Vagina (tissue), 2 donors: ENCODE data around the gene TMEM141. TPM values are rescaled to one million over a fixed set of nuclear protein-coding genes. Genes with fewer than 3 reads are reported as not detected.

Experiments
- DNase-seq, 2 donors: peaks; one replicate each; pipeline ENCODE4 v3.0.0-alpha.2; 2017; ENCODE audit errors: extremely low spot score in 2 of 2
- H3K27ac ChIP-seq: fragments of 200-600 bp; sonication (generic); one replicate; pipeline ENCODE4 v1.5.1; 2019
- H3K27me3 ChIP-seq: fragments of 200-600 bp; sonication (generic); one replicate; pipeline ENCODE4 v1.5.1; 2019
- H3K36me3 ChIP-seq, 2 donors: fragments of 200-600 bp; sonication (generic); one replicate each; pipeline ENCODE4 v1.5.1; 2017 to 2019
- H3K4me1 ChIP-seq: fragments of 200-600 bp; sonication (generic); one replicate; pipeline ENCODE4 v1.5.1; 2019
- H3K4me3 ChIP-seq, 2 donors: fragments of 200-600 bp; sonication (generic); 1 replicate in 1 of 2; 2 replicates in 1 of 2; pipeline ENCODE4 v1.5.1; 2016 to 2019
- H3K9me3 ChIP-seq: fragments of 200-600 bp; sonication (generic); one replicate; pipeline ENCODE4 v1.5.1; 2019
- POLR2A ChIP-seq, 2 donors: fragments of 450-650 bp; IDR thresholded peaks; one replicate each; pipeline ENCODE4 v1.6.1; 2017; ENCODE audit warnings: antibody characterized with exemption in 2 of 2, mild to moderate bottlenecking in 2 of 2, moderate library complexity in 2 of 2
- POLR2AphosphoS5 ChIP-seq, 2 donors: sonication (generic); formaldehyde crosslinking; IDR thresholded peaks; one replicate each; pipeline ENCODE4 v1.9.0; 2017; ENCODE audit warnings: antibody characterized with exemption in 2 of 2, mild to moderate bottlenecking in 2 of 2, low read depth in 1 of 2; ENCODE audit not compliant: insufficient read depth in 1 of 2
- intact Hi-C: fragments of 100-400 bp; cut with DNase I; formaldehyde crosslinking; loops from one replicate; pipeline ENCODE4 v1.15.1; 2023
- total RNA-seq: library from RNA; depleted of rRNA; stranded (reverse); fragments of >200 nt; gene quantifications from one replicate; pipeline ENCODE4 v1.2.3, GENCODE V29; 2016
- TF ChIP-seq, protein P1 (sequence below), 3 experiments: fragments of 450-650 bp in 2 of 3; fragments of 200-600 bp in 1 of 3; sonication (generic) in 1 of 3; IDR thresholded peaks; one replicate each; pipeline ENCODE4 v1.5.1; 2017 to 2019; ENCODE audit warnings: antibody characterized with exemption in 3 of 3, mild to moderate bottlenecking in 2 of 3, moderate library complexity in 2 of 3

The TMEM141 gene
- total RNA-seq, 1 donor from 2014 or later = 64.1 TPM

DNA sequence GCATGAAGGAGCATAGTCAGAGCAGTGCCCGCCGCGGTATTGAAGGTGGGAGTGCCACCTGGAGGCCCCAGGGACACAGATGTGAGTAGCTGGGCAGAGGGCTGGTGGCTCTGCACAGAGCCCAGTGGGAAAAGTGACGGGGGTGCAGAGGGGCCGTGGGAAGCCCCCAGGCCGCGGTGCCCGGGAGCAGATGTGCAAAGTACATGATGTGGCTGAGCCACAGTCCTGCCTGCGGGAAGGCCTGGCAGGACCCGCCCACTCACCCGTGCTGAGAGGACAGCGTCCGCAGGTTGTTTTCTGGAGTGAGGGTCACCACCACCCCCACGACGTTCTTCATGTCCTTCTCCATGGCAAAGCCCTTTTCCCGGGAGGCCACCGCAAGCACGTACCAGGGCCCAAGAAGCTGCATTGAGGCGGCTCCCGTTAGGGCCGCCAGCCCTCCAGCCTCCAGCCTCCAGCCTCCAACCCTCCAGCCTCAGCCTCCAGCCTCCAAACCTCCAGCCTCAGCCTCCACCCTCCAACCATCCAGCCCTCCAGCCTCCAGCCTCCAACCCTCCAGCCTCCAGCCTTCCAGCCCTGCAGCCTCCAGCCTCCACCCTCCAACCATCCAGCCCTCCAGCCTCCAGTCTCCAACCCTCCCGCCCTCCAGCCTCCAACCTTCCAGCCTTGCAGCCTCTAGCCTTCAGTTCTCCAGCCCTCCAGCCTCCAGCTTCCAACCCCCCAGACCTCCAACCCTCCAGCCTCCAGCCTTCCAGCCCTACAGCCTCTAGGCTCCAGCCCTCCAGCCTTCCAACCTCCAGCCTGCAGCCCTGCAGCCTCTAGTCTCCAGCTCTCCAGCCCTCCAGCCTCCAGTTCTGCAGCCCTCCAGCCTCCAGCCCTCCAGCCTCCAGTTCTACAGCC, 43.7 kb upstream of the TMEM141 start:
- Histone ChIP-seq H3K27me3 (peaks cover under 1% of the 10 kb centered on the region), H3K4me3 (no peak overlapping the region), H3K27ac (no peak overlapping the region), H3K4me1 (peaks cover 15% of the 10 kb centered on the region), H3K9me3 (no peaks in the 10 kb centered on the region), H3K36me3 (no peaks in the 10 kb centered on the region)
- intact Hi-C loops = no loop called here
- TF ChIP-seq POLR2AphosphoS5 (IDR thresholded peaks at IDR 0.05; ENCODE audit: insufficient read depth in 1 of 2, low read depth in 1 of 2) = no peak
- TF ChIP-seq, protein P1, sequence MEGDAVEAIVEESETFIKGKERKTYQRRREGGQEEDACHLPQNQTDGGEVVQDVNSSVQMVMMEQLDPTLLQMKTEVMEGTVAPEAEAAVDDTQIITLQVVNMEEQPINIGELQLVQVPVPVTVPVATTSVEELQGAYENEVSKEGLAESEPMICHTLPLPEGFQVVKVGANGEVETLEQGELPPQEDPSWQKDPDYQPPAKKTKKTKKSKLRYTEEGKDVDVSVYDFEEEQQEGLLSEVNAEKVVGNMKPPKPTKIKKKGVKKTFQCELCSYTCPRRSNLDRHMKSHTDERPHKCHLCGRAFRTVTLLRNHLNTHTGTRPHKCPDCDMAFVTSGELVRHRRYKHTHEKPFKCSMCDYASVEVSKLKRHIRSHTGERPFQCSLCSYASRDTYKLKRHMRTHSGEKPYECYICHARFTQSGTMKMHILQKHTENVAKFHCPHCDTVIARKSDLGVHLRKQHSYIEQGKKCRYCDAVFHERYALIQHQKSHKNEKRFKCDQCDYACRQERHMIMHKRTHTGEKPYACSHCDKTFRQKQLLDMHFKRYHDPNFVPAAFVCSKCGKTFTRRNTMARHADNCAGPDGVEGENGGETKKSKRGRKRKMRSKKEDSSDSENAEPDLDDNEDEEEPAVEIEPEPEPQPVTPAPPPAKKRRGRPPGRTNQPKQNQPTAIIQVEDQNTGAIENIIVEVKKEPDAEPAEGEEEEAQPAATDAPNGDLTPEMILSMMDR (IDR thresholded peaks at IDR 0.05) = no peak
- TF ChIP-seq POLR2A (IDR thresholded peaks at IDR 0.05) = no peak
- DNase-seq = no peak

DNA sequence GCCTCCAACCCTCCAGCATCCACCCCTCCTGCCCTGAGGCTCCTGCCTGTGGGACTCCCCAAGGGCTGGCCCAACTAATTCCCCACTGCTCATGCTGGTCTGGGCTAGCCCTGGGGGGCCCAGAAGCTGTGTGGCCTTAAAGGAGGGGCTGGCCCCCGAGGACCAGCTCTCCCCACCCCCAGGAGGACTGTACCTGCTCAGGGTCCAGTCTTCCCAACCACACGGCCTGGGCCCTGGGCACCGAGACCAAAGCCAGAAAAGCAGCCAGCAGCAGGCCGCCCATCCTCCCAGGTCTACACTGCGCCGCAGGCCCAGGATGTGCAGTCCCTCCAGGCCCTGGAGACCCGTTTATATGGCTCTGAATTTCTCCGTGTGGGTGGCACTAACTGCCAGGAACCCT, 42.9 kb upstream of the TMEM141 start, which contains the start of gene LCN6:
Gene LCN6, minus strand, starts transcription at position 325 of the 400 bp plus-strand sequence. Its CDS starts 42 bp downstream, at position 283.
- H3K27me3 ChIP-seq = no peaks in the 10 kb centered on the region
- no peak for DNase-seq
- no peaks in the 10 kb centered on the region for H3K36me3 ChIP-seq
- intact Hi-C loops = no loop called here
- H3K4me1 ChIP-seq = peaks cover 7% of the 10 kb centered on the region
- H3K27ac ChIP-seq = no peak within 1 kb of the TSS
- no peak for TF ChIP-seq POLR2AphosphoS5 (IDR thresholded peaks at IDR 0.05; ENCODE audit: insufficient read depth in 1 of 2, low read depth in 1 of 2)
- TF ChIP-seq, protein P1 (IDR thresholded peaks at IDR 0.05) = no peak
- TF ChIP-seq POLR2A (IDR thresholded peaks at IDR 0.05) = no peak
- no peaks in the 10 kb centered on the region for H3K9me3 ChIP-seq
- H3K4me3 ChIP-seq = no peak within 1 kb of the TSS

DNA sequence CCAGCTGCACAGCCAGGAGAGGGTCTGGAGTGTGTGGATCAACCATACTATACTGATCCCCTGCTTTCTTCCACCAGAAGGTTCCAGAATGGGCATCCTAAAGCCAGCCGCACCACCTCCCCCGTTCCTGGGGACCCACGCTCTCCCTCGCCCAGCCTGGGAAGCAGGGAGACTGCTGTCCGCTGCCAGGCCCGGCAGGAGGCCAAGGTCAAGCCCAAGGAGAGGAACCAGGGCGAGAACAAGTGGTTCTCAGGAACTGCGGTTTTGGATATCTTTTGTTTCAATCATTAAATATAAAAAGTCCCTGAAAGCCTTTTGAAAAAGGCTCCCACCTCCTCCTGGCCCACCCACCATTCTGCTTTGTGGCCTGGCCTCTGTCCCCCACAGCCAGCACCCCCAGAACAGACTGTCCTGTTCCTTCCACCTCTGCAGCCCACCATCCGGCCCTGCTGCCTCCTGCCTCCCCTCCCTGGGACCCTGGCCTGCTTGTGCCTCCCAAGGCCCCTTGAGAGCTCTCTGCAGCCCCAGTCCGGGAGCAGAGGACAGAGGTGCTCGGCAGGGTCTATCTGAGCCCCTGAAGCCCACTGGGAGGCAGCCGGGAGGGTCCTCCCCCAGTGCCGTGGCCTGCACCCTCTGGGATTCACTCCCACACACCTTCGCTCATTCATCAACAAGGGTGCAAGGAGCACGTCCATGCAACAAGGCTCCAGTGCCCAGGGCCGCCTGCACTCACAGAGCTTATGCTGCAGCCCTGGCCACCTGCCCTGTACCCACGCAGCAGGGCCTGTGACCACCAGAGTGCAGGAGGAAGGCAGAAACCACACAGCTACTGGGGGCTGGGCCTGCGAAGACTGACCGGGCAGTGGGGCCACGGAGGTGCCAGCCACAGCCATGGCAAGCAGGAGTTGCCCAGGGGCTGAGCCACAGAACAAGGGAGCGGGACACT, 42.2 kb upstream of the TMEM141 start:
- DNase-seq = no peak
- intact Hi-C loops = no loop called here
- no peaks in the 10 kb centered on the region for H3K9me3 ChIP-seq
- H3K4me3 ChIP-seq = no peak overlapping the region
- no peaks in the 10 kb centered on the region for H3K4me1 ChIP-seq
- H3K27me3 ChIP-seq = no peaks in the 10 kb centered on the region
- H3K36me3 ChIP-seq = no peaks in the 10 kb centered on the region
- no peak for TF ChIP-seq POLR2A (IDR thresholded peaks at IDR 0.05)
- TF ChIP-seq, protein P1 (IDR thresholded peaks at IDR 0.05) = no peak
- no peak overlapping the region for H3K27ac ChIP-seq

DNA sequence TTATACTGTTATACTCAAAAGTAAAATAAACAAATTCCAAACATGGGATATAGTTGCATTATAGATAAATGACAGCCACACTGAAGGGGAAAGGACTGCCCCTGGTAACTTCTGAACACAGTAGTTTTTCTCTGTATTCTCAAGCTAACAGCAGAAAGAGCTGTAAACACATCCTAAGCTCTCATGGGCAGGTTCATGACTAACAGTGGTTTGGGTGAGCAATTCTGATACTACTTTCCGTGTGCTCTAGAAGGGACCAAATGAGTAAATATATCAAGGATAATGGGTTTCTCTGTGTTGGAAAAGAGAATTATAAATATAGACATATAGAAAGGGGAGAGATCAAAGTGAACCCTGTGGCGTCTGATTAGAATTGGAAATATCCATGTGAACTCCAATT, 40.6 kb upstream of the TMEM141 start:
- Histone ChIP-seq H3K4me1 (no peaks in the 10 kb centered on the region), H3K9me3 (peaks cover under 1% of the 10 kb centered on the region), H3K27ac (no peak overlapping the region), H3K27me3 (no peaks in the 10 kb centered on the region), H3K36me3 (no peaks in the 10 kb centered on the region), H3K4me3 (no peak overlapping the region)
- intact Hi-C loops = no loop called here
- DNase-seq = no peak
- TF ChIP-seq POLR2A (IDR thresholded peaks at IDR 0.05) (no peak), POLR2AphosphoS5 (IDR thresholded peaks at IDR 0.05; ENCODE audit: insufficient read depth in 1 of 2, low read depth in 1 of 2) (no peak)
- TF ChIP-seq, protein P1 (IDR thresholded peaks at IDR 0.05) = no peak
